Activated CD4-positive, CD25-positive, alpha-beta regulatory T cell treated with anti-CD3 and anti-CD28 coated beads, Interleukin-2, amount 50 U/mL, for 16 hours (primary cell): ENCODE results near the gene SMG6.
A peak's percentile ranks its signal among the peaks of the same experiment; 100 is the strongest.
"Not testable (repeated sequence)": the region's sequence is repeated elsewhere in the genome, so short reads cannot be mapped to it uniquely, and the experiment has no call there.

Experiments used
- DNase-seq: peaks from one replicate; pipeline ENCODE4 v3.0.0-alpha.2; 2020; ENCODE audit warnings: low read depth, low spot score

The SMG6 gene

DNA sequence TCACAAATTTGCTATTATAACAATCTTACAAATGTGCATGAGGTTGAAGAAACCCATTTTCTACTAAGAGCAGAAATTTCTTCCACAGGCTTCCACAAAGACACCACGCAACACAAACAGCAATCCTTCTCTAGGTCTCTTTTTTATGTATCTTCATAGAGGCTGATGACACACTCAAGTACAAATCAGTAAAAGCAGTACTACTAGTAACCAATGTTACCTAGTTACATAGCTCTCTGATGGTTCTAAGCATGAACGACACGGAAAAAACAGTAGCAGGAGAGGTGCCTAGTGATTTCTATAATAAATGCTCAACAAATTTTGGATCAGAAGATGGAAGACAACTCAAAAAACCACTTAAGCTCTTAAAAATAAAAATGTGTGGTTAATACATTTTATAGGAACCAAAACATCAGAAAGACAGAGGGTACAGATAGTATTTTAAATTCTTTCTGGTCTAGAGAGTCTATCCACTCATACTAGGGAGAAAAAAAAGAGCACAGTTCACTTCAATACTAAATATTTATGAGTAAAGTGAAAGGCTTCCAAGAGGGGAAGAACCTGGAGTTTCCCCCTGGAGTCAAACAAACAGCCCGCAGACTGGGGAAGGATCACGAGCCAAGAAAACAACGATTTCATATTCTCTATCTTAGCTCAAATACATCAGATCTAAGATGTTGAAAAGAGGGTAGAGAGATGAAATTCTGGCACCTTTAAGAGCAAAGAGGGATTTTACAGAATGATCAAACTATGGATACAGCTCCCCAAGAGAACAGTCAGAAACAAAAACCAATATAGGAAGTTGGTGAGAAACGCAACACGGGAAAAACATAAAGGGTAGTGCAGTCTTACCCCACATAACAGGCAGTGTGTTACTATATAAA is 40.2 kb downstream of the SMG6 start:
- no peak for DNase-seq

DNA sequence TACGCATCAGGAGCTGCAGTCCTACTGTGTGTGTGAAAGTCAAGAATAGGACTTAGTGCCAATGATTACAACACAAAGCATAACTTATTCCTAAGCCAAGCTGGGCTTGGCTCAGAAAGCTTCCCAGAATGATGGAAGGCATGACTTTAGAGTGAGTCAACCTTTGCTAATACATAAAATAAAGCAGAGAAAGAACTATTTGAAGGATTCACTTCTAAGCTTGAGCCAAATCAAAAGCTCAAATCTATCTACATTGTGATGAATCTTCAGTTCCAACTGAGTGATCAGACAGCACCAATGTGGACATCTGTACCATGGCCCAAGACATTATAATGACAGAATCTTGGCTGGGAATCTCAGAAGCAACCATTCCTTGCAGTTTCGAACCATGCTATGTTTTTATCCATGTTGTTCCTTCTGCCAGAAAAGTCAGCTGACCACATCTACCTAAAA is 41.4 kb downstream of the SMG6 start:
- DNase-seq = no peak

DNA sequence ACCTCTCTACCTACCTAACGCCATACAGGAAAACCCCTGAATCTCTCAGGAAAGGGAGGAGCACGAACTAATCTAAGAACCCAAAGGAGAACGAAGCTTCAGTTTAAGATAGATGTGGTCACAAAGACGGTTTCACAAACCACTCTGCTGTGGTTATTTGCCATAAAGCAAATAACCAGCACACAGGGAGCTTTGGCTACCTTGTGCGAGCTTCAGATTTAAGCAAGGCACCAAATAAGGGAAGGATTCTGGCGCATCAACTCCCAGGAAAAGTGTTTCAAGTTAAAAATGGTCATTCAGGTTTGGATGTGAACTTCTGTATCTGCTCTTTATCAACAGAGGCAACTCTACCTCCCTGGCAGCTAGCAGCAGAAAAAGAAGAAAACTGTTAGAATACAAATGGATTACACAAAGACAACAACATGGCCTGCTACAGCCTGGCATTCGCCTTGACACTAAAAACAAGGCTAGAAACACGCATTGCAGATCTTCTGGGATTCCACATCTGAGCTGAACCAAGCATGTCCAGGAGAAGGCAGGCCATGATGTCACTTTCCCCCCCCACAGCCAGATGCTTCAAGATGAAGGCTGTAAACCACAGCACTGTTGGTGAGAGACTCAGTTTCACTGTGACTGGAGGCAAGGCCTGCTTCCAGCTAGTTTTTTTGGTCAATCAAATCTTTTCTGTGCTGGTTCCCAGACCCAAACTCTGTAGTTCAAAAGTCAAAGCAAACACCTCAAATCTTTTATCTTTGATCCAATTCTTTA is 43.6 kb downstream of the SMG6 start:
- DNase-seq = peak; percentile 23

DNA sequence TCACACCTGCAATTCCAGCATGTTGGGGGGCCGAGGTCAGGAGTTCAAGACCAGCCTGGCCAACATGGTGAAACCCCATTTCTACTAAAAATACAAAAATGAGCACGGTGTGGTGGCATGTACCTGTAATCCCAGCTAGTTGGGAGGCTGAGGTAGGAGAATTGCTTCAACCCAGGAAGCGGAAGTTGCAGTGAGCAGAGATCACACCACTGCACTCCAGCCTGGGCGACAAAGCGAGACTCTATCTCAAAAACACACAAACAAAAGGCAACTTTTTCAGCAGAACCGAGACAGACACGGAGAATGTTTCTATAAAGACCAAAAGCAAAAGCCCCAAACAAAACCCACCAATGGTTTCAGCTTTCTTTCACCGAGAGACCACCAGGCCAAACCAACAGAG is 44.8 kb downstream of the SMG6 start:
- DNase-seq = not testable (repeated sequence)

DNA sequence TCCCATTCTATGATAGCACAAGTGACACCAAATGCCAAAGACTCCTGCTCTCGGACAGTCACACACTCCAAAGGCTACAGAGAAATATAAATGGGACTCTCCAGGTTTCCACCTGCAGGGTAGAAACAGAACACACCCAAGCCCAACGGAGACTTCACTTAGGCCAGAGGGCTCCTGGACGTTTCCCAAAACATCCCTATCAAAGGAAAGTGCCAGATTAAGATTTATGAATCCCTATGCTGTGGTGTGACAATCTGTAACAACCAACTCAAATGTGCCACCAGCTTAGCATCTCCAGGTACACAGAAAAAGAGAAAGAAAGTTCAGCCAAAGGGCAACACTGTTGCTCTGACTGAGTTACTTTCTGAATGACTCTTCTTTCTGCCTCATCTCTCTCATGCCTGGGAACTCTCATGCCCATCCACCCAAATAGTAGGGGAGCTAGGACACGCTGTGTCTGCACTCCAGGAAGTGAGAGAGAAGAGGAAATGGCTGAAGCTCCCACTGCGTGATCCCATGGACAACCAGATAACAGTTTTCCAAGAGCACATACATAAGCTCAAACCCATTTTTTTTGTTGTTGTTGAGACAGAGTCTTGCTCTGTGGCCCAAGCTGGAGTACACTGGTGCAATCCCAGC is 49.7 kb downstream of the SMG6 start:
- DNase-seq = no peak

DNA sequence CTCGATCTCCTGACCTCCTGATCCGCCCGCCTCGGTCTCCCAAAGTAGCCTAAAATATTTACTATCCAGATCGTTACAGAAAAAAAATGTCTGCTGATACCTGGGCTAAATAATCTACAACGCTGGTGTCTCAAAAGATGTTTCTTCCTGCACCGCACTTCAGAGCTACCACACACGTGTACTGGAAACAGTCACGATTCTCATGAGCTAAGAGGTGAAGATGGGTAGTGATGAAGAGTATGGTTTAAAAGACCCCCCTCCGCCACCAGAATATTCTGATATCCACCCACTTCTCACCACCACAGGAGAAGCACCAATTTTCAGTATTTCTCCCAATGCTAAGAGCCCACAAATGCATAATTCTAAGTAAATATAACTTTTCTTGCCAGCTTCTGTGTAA is 50.2 kb downstream of the SMG6 start:
- DNase-seq = no peak

DNA sequence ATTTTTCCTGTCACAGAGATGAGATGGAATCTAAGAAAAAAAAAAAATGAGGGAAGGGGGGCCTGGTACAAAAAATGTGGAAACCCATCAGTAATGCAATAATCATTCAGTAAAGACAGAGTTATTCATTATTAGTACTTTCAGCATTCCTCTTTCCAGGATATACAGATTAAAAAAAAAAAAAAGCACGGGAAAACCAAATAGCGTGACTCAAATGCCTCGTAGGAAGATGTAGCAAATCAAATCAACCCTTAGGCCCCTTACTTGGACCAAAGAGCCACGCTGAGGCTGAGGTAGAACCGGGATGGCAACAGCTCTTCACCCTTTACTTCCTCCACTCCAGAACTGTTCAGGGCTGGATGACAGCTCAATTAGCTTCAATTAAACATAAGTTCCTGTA is 52.5 kb downstream of the SMG6 start:
- no peak for DNase-seq

DNA sequence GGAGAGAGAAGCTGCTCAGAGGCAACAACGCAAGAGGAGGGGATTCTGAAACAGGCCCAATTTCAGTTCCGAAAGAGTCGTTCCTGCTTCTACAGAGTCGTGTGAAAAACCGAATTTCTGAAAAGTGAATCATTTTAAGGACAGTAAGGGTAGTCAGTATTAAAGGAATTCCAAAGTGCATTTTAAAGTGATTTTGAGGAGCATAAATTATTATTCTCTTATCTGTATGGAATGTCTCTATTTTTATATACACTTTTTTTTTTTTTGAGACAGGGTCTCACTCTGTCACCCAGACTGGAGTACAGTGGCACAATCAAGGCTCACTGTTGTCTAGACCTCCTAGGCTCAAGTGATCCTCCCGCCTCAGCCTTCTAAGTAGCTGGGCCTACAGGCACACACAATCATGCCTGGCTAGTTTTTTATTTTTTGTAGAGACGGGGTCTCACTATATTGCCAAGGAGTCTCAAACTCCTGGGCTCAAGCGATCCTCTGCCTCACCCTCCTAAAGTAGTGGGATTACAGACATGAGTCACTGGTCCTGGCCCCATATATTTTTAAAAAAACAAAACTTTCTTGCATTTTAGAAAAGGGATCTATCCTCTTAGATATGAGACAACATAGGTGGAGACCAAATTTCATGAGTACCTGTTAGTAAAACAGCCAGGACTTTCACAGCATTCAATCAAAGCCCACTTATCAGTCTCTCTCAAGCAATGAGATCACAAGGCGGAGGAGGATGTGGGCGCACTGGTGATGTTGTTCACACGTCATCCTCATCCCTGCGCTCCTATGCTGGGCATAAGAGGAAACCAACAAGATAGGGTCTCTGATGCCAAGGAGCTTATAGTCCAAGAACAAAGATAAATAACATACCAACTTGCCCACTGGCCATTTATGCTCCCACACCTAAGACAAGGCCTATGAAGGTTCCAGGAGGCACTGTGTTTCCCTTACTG is 53.2 kb downstream of the SMG6 start:
- DNase-seq = no peak

DNA sequence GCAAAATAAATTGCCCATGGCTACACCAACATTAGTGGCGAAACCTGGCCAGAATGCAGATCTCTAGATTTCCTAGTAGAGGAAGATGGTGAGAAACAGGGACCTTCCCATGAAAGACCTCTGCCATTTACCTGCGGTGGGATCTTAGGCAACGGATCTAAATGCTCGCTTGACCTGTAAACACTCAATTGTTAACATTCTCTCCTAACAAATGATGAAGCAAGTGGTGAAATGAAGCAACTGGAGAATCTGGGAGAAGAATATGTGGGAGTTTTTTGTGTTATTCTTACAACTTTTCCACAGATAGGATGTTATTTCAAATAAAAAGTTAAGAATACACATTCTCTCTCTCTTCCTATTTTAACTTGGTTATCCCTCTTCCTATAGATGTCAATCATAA is 56.6 kb downstream of the SMG6 start:
- DNase-seq = no peak

DNA sequence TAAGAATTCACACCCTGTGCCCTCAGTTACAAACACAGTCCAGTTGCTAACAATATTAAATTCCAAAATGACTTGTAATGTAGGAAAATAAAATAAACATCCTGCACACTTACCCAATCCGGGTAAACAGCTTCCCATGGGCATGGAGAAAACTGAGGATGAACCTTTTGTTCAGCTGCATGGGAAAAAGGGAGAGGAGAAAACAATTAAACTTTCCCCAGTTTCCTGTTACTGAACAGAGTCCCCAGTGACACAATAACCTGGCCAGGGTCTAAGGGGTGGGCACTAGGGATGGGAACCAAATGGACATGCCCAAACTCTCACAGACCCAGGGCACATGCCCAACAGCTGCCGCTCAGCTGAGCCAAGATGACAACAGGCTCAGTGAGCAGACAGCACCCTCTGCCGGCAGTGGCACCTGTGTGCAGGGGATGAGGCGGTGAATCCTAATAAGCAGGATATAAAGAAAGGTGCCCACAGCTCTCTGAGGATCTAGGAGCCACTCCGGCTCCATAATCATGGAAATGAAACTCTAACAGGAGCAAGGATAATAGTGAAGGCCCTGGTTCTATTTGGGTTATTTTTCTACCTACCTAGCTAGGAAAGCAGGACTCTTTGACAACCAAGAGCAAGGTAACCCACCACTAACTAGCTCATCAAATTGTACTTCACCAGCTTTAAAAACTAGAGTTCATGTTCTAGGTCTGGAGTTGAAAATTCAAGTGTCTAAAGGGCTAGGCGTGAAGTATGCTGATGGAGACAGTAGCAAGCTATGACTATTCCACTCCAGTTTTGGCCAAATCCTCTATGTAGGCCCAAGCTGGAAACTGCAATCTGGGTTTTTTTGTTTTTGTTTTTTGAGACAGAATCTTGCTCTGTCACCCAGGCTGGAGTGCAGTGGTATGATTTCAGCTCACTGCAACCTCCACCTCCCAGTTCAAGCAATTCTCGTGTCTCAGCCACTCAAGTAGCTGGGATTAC is 58.8 kb downstream of the SMG6 start:
- DNase-seq = peak; percentile 69

DNA sequence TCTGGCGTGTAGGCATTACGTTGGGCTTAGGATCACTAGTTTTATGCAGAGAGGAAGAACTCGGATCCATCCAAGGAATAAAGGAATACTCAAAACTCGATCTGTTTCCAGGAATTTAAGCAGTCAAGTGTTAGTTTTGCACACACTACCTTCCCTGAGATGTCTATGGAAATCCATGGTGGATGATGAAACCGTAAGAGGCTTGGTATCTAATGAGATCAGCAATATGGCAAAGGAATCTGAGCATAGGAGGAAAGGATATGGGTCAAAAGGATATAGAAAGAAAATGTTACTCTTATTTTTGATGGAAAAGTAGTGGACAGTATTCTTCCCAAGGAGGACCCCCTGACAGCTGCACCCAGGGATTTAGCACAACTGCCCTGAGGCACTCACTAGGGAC is 59.6 kb downstream of the SMG6 start:
- no peak for DNase-seq

DNA sequence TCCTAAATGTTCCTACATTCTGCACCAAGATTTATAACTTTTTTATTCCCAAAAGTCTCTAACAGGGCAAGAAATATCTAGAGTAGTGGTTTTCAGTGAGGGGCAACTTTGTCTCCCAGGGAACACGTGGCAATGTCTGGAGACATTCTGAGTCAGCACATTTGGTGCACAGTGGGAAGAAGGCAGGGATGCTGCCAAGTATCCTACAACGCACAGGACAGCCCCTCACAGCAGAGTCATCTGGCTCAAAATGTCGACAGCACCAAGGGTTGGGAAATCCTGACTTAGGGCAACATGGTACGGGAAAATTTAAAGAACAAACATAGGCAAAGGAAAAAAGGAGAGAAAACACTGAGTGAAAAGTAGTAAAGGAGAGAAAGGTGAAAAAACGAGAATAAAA is 61.8 kb downstream of the SMG6 start:
- DNase-seq = no peak

DNA sequence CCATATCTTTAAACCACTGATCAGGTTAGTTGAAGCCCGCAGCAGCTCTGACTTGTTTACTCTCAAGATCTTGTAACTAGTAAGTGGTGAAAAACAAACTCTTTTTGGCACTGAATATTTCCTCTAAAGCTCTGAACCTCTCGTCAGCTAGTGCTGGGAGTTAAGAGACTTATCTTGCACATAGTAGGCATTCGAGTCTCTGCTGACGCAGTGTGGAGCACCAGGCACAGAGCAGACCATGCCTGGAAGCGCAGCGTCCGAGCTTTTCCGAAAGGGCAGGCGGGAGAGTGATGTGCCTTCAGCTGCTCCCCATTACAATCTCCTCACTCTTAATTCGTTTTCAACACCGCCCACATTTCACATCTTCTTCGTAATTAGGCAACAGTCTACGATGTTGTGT is 63.0 kb downstream of the SMG6 start:
- no peak for DNase-seq

DNA sequence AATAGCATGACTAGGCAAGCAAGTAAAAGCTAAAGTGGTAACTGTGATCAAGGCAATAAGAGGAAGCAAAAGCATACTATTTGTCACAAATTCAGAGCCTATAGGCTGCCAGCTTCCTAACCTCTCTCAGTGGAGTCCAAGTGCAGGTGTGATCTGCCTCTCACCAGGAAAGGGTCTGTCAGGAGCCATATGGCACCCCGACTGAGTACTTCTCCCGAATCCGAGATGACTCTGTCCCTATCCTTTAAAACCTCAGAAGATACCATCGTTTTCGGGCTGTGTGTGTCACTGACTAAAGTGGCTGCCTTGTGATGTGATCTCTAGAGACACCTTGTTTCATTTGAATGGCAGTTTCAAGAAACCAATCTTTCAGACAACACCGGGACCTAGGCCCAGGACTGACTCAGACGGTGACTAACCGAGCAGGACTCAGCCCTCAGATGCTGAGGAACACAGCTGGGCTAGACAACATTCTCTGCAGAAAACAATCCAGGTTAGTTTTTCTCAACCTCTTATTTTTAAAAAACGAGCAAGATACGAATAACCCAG is 63.6 kb downstream of the SMG6 start:
- no peak for DNase-seq

DNA sequence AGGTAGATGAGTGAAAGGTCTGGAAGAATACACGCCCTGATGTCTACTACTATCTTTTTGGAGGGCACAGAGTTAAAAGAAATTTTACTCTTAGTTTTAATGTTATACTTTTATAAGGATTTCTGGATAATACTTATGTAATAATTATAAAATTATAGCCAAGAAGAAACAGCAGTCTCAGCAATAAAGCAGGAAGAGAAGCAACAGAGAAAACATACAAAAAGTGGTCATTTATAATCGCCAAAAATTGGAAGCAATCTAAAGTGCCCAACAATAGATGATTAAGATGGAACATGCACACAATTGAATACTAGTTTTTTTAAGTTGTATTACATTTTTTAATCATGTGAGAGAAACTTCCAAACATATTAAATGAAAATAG is 64.4 kb downstream of the SMG6 start:
- no peak for DNase-seq

DNA sequence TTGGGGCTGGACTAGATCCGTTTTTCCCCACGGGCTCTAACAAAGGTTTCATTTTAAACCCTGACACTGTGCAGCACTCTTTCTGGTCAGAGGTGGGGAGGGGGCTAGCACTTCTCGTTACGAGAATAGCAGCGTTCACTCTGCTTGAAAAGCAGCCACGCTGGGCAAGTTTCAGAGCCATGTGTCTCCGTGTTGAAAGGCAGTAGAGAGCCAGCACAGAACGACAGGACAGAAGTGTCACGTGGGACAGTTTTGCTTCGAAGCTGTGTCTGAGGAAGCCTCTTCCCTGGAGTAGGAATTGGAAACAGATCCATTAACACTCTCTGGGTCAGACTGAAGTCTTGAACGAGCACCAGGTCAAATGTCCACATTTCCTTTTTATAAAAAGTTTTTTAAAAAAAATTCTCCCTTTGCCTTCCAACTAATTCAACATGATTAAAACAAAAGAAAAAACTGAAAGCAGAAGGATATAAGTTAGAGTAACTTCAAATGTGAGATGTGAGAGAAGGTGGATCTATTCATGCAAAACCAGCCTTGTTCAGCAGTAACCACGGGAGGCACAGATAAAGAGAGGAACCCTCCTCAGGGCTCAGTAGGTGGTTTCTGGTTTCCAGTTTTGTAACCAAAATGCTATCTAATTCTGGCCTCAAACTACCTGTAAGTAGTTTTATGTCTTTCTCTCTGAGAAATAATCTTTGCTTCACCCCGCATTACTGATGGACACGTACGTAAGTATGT is 65.0 kb downstream of the SMG6 start:
- DNase-seq = no peak

DNA sequence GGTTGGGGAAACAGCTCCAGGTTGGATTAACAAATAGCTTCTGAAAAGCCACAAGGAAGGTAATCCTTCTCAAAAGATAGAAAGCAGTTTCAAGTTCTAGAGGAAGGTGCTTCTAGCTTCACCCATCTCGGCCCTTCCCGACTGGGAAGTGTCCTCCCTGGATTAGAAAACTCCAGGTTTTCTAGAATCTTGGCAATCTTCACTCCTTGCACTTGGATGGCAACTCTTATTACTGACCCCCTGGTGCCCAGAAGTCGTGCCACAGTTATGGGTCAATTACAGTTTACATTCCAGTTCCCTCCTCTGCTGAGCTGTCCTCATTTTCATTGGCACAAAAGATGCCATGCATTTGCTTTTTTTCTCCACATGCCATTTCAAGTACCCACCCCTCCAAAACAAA is 65.6 kb downstream of the SMG6 start:
- no peak for DNase-seq

DNA sequence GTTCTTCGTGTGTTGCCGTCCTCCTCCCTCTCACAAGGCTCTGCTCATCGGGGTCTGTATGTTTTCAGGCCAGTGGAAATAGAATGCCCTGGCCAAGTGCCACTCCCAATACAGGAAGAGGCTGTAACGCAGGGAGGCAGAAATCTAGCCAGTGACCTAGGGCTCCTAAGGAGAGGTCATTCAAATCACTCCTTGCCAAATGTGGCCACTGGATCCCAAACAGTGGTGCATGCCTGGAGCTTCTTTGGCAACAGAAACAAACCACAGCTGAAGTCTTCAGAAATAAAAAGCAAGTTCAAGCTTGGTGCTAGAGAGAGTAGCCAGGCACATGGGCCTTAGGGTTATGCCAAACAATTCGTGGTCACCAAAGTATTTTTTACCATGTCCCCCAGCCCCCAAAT is 66.1 kb downstream of the SMG6 start:
- no peak for DNase-seq

DNA sequence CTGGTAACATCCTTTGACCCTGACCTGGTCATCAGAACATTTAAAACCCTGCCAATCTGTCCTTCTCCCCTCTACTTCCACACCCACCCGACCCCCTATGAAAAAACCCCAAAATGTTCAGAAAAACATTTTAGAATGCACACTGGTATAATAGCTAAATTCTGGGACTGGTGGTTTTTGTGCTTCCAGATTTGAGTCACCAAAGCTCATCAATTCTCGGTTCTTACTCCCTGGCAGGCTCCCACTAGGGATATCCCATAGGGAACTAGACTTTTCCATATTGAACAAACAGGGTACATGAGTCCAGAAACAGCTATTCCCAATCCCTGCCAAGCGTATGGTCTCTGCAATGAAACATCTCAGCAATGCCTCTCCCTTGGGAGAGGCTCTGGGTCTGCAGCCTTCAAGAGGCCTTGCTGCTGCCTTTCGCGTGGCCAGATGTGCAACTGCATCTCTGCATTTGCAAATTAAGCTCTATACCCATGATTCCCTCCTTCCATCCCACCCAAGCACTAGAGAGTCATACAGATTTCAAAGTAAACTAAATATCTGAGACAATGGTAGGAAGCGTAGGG is 67.7 kb downstream of the SMG6 start:
- DNase-seq = no peak
